Caco-2 (cell line): ENCODE results near the gene COX6A2. TPM values are rescaled to one million over a fixed set of nuclear protein-coding genes. Genes with fewer than 3 reads are reported as not detected.

Experiments
- BruUV-seq: library from RNA; stranded (reverse); fragments of 400-500 nt; replicated peaks from 2 replicates; lab custom pipeline; 2021; lab: Mats Ljungman, UMichigan
- CTCF ChIA-PET: fragments of 300-600 bp; sonication (Branson Sonifier 250); formaldehyde crosslinking; loops from one replicate; lab custom pipeline; 2022; ENCODE audit warnings: antibody characterized with exemption; lab: Charles Lee
- POLR2A ChIA-PET: fragments of 300-600 bp; sonication (Branson Sonifier 250); formaldehyde crosslinking; loops from one replicate; lab custom pipeline; 2022; ENCODE audit warnings: antibody characterized with exemption; lab: Charles Lee
- DNase-seq, 2 experiments: peaks; one replicate each; pipeline versions ENCODE4 v3.0.0 to v3.0.0-alpha.2; 2020 to 2022
- H3K27me3 ChIP-seq: replicated peaks from 2 replicates; pipeline ENCODE4 v1.6.0; 2011; ENCODE audit warnings: low read length; ENCODE audit not compliant: control insufficient read depth, insufficient read depth
- H3K36me3 ChIP-seq: 2 replicates; pipeline ENCODE4 v1.5.1; 2011; ENCODE audit warnings: low read length; ENCODE audit not compliant: control insufficient read depth, insufficient read depth
- H3K4me1 ChIP-seq: fragments of 250-450 bp; sonication (Bioruptor Pico); 2 replicates; pipeline ENCODE4 v1.5.1; 2020; ENCODE audit warnings: mild to moderate bottlenecking
- H3K4me3 ChIP-seq: 2 replicates; pipeline ENCODE4 v1.5.1; 2011; ENCODE audit warnings: low read depth, mild to moderate bottlenecking, control low read depth, low read length
- H3K9me3 ChIP-seq: fragments of 250-450 bp; sonication (Bioruptor Pico); 2 replicates; pipeline ENCODE4 v1.5.1; 2020; ENCODE audit warnings: mild to moderate bottlenecking, moderate library complexity
- H3K27ac Mint-ChIP-seq: one replicate; pipeline ENCODE4 v1.8.0; 2022; ENCODE audit warnings: mixed read lengths; ENCODE audit not compliant: unreplicated experiment
- H3K27me3 Mint-ChIP-seq: one replicate; pipeline ENCODE4 v1.8.0; 2022; ENCODE audit warnings: mixed read lengths; ENCODE audit not compliant: insufficient read depth, unreplicated experiment
- H3K36me3 Mint-ChIP-seq: one replicate; pipeline ENCODE4 v1.8.0; 2022; ENCODE audit warnings: mild to moderate bottlenecking, mixed read lengths; ENCODE audit not compliant: insufficient read depth, unreplicated experiment
- H3K4me1 Mint-ChIP-seq: one replicate; pipeline ENCODE4 v1.8.0; 2022; ENCODE audit warnings: low read depth, mixed read lengths; ENCODE audit not compliant: unreplicated experiment
- H3K4me3 Mint-ChIP-seq: one replicate; pipeline ENCODE4 v1.8.0; 2022; ENCODE audit warnings: mild to moderate bottlenecking, moderate library complexity, mixed read lengths; ENCODE audit not compliant: unreplicated experiment
- H3K9me3 Mint-ChIP-seq: one replicate; pipeline ENCODE4 v1.8.0; 2022; ENCODE audit warnings: mixed read lengths; ENCODE audit not compliant: unreplicated experiment
- intact Hi-C: fragments of 100-400 bp; cut with micrococcal nuclease; formaldehyde crosslinking; loops from one replicate; pipeline ENCODE4 v1.10.0; 2022; ENCODE audit not compliant: unreplicated experiment
- total RNA-seq: library from RNA; stranded (reverse); gene quantifications from 2 replicates; pipeline ENCODE4 v1.2.3, GENCODE V29; 2022
- TF ChIP-seq, protein P1 (sequence below), 2 experiments: fragments of 200-600 bp in 1 of 2; IDR thresholded peaks; 1 replicate in 1 of 2; 2 replicates in 1 of 2; pipeline versions ENCODE4 v1.5.1 to v1.8.0; 2011 to 2022; ENCODE audit warnings: antibody characterized with exemption in 1 of 2, control low read depth in 1 of 2, inconsistent platforms in 1 of 2, low read depth in 1 of 2, low read length in 1 of 2, mild to moderate bottlenecking in 1 of 2, moderate library complexity in 1 of 2; ENCODE audit not compliant: insufficient read depth in 1 of 2, severe bottlenecking in 1 of 2, unreplicated experiment in 1 of 2

COX6A2 gene
- total RNA-seq, 1 experiment from 2014 or later: not detected

DNA sequence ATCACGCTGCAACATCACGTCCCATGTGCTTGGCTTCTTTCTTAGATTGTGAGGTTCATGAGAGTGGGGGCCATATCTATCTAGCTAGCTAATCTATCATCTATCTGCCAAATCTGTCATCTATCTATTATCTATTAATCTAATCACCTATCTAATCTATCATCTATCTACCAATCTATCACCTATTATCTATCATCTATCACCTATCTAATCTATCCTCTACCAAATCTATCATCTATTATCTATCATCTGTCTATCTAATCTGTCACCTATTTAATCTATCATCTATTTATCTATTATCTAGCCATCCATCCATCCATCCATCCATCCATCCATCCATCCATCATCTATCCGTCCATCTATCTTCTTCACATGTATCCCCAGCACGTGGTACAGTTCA lies 14.2 kb downstream of the COX6A2 start:
- Histone ChIP-seq H3K4me1 (no peaks in the 10 kb centered on the region), H3K27me3 (no peaks in the 10 kb centered on the region), H3K36me3 (no peaks in the 10 kb centered on the region), H3K4me3 (no peak overlapping the region), H3K9me3 (no peaks in the 10 kb centered on the region)
- H3K4me3 Mint-ChIP-seq: no peak overlapping the region
- intact Hi-C loops: no loop called here
- no peaks in the 10 kb centered on the region for H3K9me3 Mint-ChIP-seq
- DNase-seq: no peak
- TF ChIP-seq, protein P1, sequence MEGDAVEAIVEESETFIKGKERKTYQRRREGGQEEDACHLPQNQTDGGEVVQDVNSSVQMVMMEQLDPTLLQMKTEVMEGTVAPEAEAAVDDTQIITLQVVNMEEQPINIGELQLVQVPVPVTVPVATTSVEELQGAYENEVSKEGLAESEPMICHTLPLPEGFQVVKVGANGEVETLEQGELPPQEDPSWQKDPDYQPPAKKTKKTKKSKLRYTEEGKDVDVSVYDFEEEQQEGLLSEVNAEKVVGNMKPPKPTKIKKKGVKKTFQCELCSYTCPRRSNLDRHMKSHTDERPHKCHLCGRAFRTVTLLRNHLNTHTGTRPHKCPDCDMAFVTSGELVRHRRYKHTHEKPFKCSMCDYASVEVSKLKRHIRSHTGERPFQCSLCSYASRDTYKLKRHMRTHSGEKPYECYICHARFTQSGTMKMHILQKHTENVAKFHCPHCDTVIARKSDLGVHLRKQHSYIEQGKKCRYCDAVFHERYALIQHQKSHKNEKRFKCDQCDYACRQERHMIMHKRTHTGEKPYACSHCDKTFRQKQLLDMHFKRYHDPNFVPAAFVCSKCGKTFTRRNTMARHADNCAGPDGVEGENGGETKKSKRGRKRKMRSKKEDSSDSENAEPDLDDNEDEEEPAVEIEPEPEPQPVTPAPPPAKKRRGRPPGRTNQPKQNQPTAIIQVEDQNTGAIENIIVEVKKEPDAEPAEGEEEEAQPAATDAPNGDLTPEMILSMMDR (IDR thresholded peaks at IDR 0.05; ENCODE audit: insufficient read depth in 1 of 2, low read depth in 1 of 2, low read length in 1 of 2, severe bottlenecking in 1 of 2, unreplicated experiment in 1 of 2): no peak
- H3K27ac Mint-ChIP-seq: no peak overlapping the region
- H3K27me3 Mint-ChIP-seq: peaks cover 27% of the 10 kb centered on the region
- ChIA-PET POLR2A (no interaction called here), CTCF (no interaction called here)
- H3K4me1 Mint-ChIP-seq: no peaks in the 10 kb centered on the region
- no TSS peak for BruUV-seq
- no peaks in the 10 kb centered on the region for H3K36me3 Mint-ChIP-seq

DNA sequence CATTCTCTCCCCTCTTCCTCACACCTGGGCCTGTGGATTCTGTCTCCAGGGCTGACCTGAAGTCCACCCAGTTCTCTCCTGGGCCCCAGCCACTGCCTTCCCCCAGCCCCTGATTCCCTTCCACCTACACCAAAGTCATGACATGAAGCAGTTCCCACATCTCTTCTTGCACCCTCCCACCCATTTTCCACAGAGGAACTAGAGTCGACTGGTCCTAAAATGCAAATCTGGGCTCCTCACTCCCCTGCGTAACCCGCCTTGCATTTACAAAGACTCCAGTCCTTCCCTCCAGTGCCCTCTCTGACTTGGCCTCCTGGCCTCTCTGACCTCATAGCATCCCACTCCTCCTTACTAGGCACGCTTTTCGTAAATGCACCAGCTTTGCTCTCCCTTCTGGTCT lies 14.8 kb downstream of the COX6A2 start:
- no TSS peak for BruUV-seq
- no peaks in the 10 kb centered on the region for H3K4me1 ChIP-seq
- DNase-seq: no peak
- TF ChIP-seq, protein P1 (IDR thresholded peaks at IDR 0.05; ENCODE audit: insufficient read depth in 1 of 2, low read depth in 1 of 2, low read length in 1 of 2, severe bottlenecking in 1 of 2, unreplicated experiment in 1 of 2): no peak
- H3K36me3 ChIP-seq: no peaks in the 10 kb centered on the region
- Mint-ChIP-seq H3K27me3 (peaks cover 30% of the 10 kb centered on the region), H3K4me3 (no peak overlapping the region), H3K4me1 (no peaks in the 10 kb centered on the region), H3K27ac (no peak overlapping the region), H3K9me3 (no peaks in the 10 kb centered on the region), H3K36me3 (no peaks in the 10 kb centered on the region)
- no peaks in the 10 kb centered on the region for H3K27me3 ChIP-seq
- intact Hi-C loops: no loop called here
- CTCF ChIA-PET: no interaction called here
- H3K4me3 ChIP-seq: no peak overlapping the region
- POLR2A ChIA-PET: no interaction called here
- H3K9me3 ChIP-seq: no peaks in the 10 kb centered on the region

DNA sequence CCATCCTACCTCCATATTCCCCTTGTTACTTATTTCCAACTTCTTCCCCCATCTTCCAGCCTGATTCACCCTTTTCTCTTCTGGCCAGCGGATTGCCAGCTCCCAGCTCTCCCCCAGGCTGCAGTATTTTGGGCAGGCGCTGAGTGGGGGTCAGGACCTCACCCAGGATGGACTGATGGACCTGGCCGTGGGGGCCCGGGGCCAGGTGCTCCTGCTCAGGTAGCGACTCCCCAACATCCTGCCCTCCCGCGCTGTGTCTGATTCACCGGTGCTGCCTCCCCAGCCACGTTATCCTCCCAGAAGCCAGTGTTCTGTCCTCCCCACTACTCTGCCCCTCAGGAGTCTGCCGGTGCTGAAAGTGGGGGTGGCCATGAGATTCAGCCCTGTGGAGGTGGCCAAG lies 15.4 kb downstream of the COX6A2 start:
- peaks cover 31% of the 10 kb centered on the region for H3K27me3 Mint-ChIP-seq
- POLR2A ChIA-PET: no interaction called here

More for the DNA sequence above, 15.4 kb downstream of the COX6A2 start:
- Mint-ChIP-seq H3K27ac (no peak overlapping the region), H3K9me3 (no peaks in the 10 kb centered on the region), H3K36me3 (no peaks in the 10 kb centered on the region), H3K4me3 (no peak overlapping the region), H3K4me1 (no peaks in the 10 kb centered on the region)
- no peak for DNase-seq
- no TSS peak for BruUV-seq
- Histone ChIP-seq H3K36me3 (no peaks in the 10 kb centered on the region), H3K27me3 (no peaks in the 10 kb centered on the region), H3K4me3 (no peak overlapping the region), H3K4me1 (no peaks in the 10 kb centered on the region), H3K9me3 (no peaks in the 10 kb centered on the region)
- CTCF ChIA-PET: no interaction called here
- TF ChIP-seq, protein P1 (IDR thresholded peaks at IDR 0.05; ENCODE audit: insufficient read depth in 1 of 2, low read depth in 1 of 2, low read length in 1 of 2, severe bottlenecking in 1 of 2, unreplicated experiment in 1 of 2): no peak
- intact Hi-C loops: no loop called here
